D721Med (cell line): ENCODE measurements around the gene PRPF38B.

Source experiments
- DNase-seq: peaks from one replicate; pipeline ENCODE4 v3.0.0; 2011; ENCODE audit warnings: low spot score; ENCODE audit not compliant: insufficient read length
- FAIRE-seq: peaks from 2 replicates; lab custom pipeline; 2011; peaks lifted over from hg19 to GRCh38; lab: Jason Lieb, UNC
- TF ChIP-seq, protein P1 (sequence below): IDR thresholded peaks from 2 replicates; pipeline ENCODE4 v1.5.1; 2012; ENCODE audit warnings: mild to moderate bottlenecking, control low read depth; ENCODE audit not compliant: insufficient read depth; ENCODE audit errors: missing control alignments

Gene PRPF38B

DNA sequence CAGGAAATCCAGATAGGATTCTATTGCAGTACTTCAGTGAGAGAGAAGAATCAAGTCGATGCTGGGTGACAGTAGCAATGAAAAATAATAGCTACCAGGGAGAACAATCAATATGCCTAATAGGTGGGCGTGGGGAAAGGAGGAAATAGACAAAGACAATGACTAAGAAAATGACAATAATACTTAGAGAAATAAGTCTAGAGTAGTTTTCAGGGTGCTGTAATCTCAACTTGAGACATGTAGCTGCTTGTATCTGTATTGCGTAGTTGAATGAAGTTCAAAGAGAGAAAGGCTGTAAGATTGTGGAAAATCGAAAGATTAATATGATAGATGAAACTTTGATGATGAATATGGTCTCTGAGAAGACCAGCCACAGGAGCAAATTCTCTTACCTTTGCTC lies 57.0 kb downstream of the PRPF38B start:
- FAIRE-seq (no peak), DNase-seq (no peak)
- TF ChIP-seq, protein P1, sequence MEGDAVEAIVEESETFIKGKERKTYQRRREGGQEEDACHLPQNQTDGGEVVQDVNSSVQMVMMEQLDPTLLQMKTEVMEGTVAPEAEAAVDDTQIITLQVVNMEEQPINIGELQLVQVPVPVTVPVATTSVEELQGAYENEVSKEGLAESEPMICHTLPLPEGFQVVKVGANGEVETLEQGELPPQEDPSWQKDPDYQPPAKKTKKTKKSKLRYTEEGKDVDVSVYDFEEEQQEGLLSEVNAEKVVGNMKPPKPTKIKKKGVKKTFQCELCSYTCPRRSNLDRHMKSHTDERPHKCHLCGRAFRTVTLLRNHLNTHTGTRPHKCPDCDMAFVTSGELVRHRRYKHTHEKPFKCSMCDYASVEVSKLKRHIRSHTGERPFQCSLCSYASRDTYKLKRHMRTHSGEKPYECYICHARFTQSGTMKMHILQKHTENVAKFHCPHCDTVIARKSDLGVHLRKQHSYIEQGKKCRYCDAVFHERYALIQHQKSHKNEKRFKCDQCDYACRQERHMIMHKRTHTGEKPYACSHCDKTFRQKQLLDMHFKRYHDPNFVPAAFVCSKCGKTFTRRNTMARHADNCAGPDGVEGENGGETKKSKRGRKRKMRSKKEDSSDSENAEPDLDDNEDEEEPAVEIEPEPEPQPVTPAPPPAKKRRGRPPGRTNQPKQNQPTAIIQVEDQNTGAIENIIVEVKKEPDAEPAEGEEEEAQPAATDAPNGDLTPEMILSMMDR, result no peak

DNA sequence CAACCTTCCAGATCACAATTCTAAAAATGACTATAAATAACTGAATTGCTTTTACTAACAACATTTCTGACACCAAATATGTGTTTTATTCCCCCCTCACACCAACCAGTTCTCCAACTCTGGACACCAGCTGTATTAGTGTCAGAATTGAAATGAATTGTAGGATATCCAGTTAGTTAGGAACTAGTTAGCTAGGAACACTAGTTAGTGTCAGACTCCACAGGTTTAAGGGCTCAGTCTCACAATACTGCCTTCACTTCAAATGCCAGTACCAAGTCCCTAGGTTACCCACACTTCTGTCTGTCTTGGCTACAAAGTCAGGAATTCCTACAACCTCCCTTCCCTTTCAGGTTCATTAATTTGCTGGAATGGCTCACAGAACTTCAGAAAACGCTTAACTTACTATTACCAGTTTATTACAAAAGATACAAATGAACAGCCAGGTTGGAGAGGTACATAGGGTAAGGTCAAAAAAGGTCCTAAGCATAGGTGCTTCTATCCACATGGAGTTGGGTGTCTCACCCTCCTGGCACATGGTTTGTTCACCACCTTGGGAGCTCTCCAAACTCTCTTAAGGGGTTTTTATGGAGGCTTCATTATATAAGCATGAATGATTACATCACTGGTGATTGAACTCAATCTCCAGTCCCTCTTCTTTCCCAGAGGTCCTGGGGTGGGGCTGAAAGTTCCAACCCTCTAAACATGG lies 58.5 kb downstream of the PRPF38B start:
- FAIRE-seq, result no peak
- TF ChIP-seq, protein P1, result no peak
- no peak for DNase-seq
